HG03066 (cell line): ENCODE measurements around the gene PIGZ.

Experiments used
- ATAC-seq: cut with Tn5 transposase; IDR thresholded peaks from one replicate; pipeline ENCODE4 v1.9.1; 2021; ENCODE audit warnings: low read depth; ENCODE audit not compliant: unreplicated experiment

PIGZ gene

GRCh38 chr3:196985298-196985697 is 16.7 kb upstream of the PIGZ start:
- ATAC-seq = no peak

GRCh38 chr3:196983186-196983585 is 14.6 kb upstream of the PIGZ start:
- no peak for ATAC-seq

GRCh38 chr3:196981657-196982056 is 13.0 kb upstream of the PIGZ start:
- ATAC-seq = no peak

- no peak for ATAC-seq
Observed at GRCh38 chr3:196979545-196979944, 10.9 kb upstream of the PIGZ start.

- no peak for ATAC-seq
Observed at GRCh38 chr3:196976941-196977340, 8.3 kb upstream of the PIGZ start.

GRCh38 chr3:196975349-196975748 is 6.7 kb upstream of the PIGZ start:
- no peak for ATAC-seq

- no peak for ATAC-seq
Observed at GRCh38 chr3:196974661-196975060, 6.0 kb upstream of the PIGZ start.

- ATAC-seq = no peak
Observed at GRCh38 chr3:196971094-196971698, 2.6 kb upstream of the PIGZ start.

GRCh38 chr3:196970547-196971093 is 2.0 kb upstream of the PIGZ start:
- no peak for ATAC-seq

GRCh38 chr3:196969660-196970546 is 1.3 kb upstream of the PIGZ start:
- ATAC-seq = peak; percentile 51

GRCh38 chr3:196969134-196969659 is 564 bp upstream of the PIGZ start:
- ATAC-seq = peak; percentile 51

GRCh38 chr3:196967412-196968232 is 1.0 kb downstream of the PIGZ start:
- ATAC-seq = no peak

GRCh38 chr3:196966526-196967401 is 1.9 kb downstream of the PIGZ start:
- ATAC-seq = no peak

- no peak for ATAC-seq
Observed at GRCh38 chr3:196965804-196966173, 2.8 kb downstream of the PIGZ start.

- ATAC-seq = no peak
Observed at GRCh38 chr3:196965112-196965803, 3.4 kb downstream of the PIGZ start.

- ATAC-seq = no peak
Observed at GRCh38 chr3:196963631-196963953, 5.0 kb downstream of the PIGZ start.

GRCh38 chr3:196962930-196963630 is 5.6 kb downstream of the PIGZ start:
- ATAC-seq = no peak

- ATAC-seq = no peak
Observed at GRCh38 chr3:196962108-196962929, 6.3 kb downstream of the PIGZ start.
